HG03469 (cell line): ENCODE measurements around the gene VPS13A.
A peak's percentile ranks its signal among the peaks of the same experiment; 100 is the strongest.
"Not testable (repeated sequence)": the region's sequence is repeated elsewhere in the genome, so short reads cannot be mapped to it uniquely, and the experiment has no call there.

Experiments
- ATAC-seq: cut with Tn5 transposase; IDR thresholded peaks from one replicate; pipeline ENCODE4 v1.9.1; 2021; ENCODE audit warnings: mild to moderate bottlenecking, moderate library complexity, moderate number of reproducible peaks; ENCODE audit not compliant: unreplicated experiment

The VPS13A gene

DNA sequence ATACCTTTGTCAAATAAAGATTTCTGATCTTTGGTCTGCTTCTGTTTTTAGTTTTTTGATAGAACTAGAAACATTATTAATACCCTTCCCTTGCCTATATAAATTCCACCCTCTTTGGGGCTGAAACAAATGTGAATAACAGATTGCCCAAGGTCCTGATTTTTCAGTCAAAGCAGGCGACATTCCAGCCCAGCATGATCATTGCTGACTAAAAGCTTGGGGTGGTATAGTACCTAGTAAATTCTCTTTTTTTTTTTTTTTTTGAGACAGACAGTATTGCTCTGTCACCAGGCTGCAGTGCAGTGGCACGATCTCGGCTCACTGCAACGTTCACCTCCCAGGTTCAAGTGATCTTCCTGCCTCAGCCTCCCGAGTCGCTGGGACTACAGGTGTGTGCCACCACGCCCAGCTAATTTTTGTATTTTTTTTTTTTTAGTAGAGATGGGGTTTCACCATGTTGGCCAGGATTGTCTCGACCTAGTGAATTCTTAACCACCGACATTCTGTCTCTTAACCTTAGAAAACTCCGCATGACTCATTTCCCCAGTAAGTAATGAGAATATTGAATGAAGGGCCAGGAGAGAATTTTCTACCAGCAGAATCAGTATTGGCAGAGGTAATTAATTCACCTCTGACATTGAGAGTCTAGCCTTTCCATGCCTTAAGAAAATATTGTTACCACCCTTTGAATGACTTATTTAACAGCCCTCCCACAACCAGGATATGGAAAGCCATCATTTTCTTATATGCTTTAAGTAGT, 244.4 kb downstream of the VPS13A start:
- ATAC-seq, result no peak

DNA sequence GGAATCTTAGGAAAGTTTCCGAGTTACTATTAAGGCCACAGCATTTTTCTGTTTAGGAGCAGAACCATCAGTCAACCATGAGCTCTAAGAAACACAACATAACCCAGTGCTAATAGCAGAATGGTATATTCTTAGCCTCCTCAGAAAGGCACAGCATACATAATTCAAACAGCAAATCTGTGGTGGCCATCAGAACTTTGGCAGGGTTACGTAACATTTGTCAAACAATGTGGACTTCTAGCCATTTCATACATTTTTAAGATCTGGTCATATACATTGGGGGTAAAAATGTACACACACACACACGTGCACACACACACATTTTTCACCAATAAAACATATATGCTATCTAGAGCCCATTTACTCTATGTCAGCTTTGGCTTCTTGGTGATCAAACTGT, 245.6 kb downstream of the VPS13A start:
- no peak for ATAC-seq

DNA sequence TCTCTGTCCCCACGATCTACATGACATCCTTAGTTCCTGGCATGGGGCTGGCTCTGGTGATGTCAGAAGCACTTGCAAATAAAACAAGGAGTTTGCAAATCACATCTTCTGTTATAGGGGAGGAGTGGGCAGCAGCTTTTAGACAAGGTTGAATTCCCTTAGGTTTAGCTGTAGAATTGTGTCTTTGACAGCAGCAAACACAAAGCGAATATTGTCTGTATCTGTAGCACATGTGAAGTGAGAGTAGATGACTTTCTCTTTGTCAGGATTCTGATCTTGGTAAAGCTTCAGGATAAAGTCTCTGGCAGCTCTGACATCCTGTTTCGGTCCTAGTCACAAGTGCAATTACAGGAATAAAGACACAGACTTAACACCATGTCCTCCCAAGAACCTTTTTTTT, 246.5 kb downstream of the VPS13A start:
- no peak for ATAC-seq

DNA sequence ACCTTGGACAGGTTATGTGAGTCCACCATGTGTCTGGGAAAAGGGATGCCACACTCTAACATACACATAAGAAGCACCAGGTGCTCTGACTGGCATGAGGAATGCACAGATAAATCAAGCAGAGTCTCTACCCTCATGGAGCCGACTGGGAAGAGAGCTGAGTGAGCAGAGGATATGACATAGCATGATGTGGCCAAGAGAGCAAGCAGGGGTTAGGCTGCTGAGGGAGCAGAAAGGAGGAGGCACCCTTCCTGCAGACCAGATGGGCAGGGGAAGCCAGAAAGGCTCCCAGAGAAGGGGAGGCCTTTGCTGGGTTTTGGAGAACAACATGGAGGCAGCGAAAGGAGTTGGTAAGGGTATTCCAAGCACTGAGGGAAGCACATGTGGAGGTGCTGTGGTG, 247.7 kb downstream of the VPS13A start:
- no peak for ATAC-seq

DNA sequence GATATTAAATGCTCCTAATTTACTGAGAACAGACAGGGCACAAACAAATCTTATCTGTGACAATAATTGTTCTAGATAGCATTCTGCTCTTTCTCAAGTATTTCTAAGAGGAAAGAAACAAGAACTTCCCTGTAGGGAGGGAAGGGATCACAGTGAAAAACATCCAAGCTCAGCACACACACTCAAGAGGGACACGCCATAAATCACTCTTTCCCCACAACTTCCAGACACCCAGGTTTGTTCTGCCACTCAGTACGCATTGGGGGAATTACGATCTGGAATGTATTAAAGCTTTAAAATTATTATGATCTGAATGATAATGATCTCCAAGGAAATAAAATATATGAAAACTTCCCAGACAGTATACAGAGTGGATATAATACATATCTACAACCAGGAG, 249.4 kb downstream of the VPS13A start:
- ATAC-seq, result no peak

DNA sequence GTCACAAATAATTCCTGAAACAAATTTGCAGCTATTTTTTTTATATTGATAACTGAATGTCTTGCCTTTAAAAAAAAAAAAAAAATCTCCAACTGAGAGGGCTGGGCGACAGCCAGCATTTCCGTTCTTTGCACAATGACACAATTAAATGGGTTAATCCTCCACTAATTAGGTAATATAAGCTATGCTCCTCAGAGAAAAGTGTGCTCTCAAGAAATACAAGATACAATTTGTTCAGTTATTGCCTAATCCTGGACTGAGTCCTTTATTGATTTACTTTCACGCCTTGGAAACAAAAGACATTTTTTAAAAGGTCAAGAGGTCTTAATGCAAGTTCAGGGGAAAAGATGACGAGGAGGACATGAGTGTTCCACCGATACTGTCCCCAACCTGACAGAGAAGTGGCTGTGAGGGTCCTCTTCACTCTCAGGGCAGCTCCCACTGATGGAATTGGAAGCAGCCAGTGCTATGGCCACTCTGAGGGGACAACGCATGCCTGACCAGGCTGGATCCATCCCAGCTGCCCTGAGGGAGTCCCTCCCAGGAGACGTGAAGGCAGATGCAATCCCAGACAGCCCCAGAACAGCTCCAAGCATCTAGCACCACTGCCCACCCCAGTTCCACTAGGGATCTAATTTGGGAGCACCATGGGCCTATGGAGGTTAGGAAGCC, 250.1 kb downstream of the VPS13A start:
- no peak for ATAC-seq

DNA sequence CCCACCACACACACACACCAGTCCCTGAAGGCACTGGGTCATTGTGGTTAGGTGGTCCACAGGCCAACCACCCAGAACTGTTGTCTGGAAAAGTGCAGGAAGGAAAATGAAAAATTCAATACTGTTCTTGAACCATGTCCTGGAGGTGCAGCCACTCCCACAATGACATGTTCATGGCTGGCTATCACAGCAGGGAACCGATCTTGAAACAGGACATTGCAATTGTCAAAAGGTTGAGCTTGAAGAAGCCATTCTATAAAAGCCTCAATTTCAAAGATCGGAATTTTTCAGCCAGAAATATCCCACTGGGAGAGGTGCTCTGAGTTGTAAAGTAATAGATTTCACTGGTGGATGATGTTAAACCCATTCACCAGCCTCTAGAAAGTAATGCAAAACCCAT, 252.6 kb downstream of the VPS13A start:
- ATAC-seq, result no peak

DNA sequence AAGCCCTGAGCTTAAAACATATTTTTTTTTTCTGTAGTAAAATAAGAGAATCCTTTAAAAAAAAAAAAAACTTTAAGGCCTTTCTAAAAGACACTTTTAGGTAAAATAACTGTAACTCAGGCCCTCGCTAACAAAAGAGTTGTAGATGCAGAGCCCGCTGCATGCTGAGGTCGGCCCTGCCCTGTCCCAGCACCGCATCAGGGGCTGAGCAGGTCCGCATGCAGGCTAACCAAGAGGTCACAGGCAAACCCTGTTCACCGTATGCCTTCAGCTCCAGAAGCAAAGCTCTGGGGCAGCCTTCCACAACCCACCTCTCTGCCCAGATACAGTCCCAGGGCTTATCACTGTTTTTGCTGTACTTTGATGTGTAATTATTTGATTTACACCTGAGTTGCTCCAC, 254.7 kb downstream of the VPS13A start:
- ATAC-seq, result no peak

DNA sequence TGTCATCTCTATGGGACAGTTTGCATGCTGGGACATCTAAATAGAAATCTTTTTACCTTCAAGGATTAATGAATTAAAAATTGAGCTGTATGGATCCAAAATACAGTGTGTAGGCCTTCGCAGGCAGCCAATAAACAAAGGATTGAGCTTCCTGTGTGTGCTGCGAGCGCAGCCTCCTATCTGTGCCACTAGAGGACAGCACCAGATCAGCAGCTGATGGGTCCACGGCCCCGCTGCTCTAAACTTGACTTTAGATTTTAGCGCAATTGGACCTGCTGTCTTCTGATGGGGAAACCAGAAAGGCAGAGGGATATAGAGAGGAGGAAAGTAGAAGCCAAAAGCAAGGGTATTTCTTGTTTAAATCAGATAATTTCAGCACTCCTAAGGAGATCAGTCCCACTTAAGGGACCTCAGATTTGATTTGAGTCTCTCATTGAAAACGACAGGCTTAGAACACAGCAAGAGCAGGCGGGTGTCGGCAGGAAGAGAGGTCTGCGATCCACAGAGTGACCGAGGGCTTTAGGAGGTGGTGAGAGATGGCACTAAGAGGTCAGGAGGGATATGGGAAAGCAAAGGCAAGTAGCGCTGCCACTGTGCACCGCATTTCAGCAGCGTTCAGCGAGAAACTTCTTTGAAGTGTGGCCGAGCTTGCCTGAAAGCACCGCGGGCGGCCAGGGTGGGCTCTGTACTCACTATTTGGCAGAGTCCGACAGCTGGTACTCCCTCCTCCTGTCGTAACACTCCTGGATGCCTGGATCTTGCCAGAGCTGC, 256.5 kb downstream of the VPS13A start:
- ATAC-seq, result peak; percentile 94

DNA sequence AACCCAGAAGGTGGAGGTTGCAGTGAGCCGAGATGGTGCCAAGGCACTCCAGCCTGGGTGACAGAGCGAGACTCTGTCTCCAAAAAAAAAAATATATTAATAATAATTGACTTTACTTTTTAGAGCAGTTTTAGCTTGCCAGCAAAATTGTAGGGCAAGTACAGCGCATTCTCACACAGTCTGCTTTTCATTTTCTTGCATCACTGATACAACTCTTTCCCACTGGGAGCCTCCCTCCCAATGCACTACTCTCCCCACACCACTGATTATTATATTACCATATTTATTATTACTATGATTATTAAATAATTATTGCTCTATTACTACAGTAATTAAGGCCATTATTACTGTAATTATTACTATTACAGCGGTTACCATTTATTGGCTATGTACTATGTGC, 257.9 kb downstream of the VPS13A start:
- no peak for ATAC-seq

DNA sequence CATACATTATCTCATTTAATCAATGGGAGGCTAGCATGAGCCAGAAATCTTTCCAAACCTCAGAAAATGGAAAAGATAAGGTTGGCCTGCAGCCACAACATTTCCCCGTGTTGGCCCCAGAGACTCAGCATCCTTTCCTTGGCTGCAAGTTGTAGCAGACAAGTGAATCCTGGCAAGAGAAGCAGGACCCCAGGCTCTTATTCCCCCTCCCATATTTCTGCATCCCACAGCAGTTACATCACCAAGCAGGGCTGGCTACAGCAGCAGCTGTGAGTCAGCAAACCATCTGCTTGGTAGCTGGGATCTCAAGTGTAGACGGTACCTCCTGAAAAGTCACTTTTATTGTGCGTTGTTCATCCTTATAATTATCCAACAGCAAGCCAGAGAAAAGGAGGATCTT, 258.4 kb downstream of the VPS13A start:
- no peak for ATAC-seq

DNA sequence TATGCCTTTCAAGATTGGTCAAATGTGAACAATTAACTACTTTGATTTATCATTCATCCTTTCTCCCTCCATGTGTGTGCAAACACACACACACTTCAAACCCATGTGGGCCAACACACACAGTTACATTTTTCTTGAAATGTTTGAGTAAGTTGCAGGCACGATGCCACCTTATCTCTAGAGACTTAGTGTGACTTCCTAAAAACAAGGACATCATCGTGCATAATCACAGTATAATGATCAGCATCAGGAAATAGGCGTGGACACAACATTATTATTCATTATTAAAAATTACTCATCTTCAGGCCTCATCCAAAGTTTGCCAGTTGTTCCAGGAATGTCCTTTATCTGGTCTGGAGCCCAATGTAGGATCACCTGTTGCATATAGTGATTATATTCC, 261.3 kb downstream of the VPS13A start:
- no peak for ATAC-seq

DNA sequence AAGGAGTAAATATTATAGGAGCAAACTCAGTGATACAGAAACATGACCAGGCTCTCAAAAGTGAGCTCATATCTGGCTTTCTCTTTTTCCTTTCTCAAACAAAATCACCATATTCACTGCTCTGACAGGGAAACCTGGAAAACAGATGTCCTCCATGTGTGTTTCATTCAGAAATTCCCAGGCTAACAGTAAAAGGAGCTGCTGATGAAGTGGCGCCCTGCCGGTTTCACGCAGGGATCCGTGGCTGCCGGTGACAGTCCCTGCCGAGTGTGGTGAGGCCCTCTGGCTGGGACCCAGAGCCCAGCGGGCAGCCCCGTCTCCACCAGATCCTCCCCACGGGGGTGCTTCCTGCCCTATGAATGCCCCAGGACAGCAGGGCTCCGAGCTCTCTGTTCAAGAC, 262.7 kb downstream of the VPS13A start:
- no peak for ATAC-seq

DNA sequence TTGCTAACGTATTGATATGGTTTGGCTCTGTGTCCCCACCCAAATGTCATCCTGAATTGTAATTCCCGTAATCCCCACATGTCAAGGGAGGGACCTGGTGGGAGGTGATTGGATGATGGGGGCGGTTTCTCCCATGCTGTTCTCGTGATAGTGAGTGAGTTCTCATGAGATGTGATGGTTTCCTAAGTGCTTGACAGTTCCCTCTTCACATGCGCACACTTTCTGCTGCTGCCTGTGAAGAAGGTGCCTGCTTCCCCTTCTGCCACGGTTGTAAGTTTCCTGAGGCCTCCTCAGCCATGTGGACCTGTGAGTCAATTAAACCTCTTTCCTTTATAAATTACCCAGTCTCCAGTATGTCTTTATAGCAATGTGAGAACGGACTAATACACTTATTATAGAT, 263.8 kb downstream of the VPS13A start:
- not testable (repeated sequence) for ATAC-seq

DNA sequence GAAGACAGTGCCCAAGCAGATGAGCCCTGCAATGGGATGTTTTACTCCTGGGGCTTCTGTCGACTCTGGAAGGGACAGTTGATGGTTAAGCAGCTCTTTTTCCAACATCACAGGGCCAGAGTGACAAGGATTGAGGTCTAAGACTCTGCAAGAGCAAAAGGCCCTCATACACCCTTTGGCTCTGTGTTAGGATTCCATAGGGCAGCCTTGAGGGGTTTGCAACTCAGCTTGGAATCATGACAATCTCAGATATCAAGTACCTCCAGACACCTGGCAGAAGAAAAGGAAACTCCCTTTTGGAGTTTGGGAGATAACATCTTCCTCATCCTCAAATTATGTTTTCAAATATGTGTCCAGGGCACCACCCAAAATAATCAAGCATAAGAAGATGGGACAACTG, 265.1 kb downstream of the VPS13A start:
- ATAC-seq, result no peak

DNA sequence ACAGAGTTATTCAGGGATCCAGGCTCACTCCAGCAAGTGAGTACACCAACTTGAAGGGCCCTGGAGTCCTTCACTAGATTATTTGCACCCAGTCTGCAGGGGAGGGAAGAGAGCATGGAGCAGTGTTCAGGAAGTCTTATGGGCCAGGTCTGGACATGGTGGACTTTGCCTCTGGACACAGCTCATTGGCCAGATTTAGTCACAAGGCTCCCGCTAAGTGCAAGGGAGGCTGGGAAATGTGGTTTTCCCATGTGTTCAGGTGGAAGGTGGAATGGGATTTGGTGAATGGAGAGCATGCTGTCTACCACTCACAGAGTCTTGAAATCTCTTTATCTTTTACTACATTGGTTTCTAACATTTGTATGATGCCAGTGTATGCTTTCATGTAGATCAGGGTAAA, 270.3 kb downstream of the VPS13A start:
- ATAC-seq, result no peak

DNA sequence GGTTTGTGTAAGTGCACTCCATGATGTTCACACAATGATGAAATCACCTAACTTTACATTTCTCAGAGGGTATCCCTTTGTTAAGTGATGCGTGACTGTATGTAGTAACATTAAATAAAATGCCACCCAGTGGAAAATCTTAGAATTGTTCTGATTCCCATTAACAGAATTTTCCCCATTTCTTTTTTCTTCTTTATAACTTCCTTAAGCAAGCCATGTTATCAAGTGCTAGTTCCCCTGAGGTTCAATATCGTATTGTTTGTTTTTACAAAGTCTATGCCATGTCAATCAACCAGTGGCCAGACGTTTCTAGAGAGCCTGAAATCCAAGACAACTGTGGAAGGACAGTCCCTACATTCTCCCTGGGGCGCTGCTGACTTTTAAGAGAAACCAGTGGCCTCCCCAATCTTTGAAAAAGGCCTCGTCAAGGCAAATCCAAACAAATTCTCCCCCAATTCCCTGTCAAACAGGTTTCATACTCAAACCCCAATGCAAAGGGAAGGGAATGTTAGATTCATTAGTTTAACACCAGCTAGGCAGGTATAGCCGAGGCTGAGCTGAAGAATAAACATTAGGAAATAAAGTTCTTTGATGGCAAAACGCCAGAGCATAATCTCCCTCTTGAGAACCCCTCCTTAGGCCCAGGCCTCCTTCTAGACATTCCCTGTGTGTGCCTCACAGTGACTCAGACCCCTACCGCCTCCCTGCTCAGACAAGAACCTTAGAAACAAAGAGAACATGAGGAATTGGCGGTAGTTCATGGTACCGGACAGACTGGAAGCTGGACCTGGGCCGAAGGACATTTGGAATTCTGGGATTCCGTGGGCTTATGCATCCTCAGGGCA, 272.1 kb downstream of the VPS13A start:
- no peak for ATAC-seq

DNA sequence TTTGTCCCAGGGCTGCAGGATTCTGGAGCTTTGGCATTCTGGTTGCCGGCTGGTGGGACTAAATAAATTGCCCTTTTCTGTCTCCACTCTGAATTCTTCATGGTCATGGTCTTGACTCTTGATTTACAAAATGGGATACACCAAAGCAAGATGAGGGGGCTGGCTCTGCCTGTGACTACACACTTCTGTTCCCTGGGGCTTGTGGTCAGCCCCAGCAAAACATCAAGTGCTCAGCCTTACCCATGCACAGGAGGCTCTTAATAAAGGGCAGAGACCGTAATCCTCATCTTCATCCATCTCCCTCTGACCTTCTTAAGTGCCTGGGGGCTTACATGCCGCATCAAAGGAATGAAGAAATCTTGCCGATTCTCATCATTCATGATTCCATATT, 272.7 kb downstream of the VPS13A start:
- no peak for ATAC-seq

DNA sequence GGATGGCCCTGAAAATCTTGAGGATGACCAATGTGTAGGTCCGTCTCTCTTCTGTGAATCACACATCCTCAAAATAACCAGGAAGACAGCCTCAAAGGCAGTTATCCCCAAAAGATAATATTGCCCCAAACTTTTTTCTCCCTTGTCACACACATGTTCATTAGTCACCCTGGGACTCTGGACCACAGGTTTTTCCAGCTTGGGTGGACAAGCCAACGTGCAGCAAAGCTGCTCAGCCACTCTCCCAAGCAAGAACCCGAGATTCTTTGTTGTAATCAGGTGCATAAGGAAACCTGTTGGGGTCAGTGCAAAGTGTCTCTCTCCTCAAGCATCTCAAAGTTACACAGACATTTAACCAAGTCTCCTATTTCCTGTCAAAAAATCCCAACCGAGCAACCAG, 274.2 kb downstream of the VPS13A start:
- ATAC-seq, result no peak

DNA sequence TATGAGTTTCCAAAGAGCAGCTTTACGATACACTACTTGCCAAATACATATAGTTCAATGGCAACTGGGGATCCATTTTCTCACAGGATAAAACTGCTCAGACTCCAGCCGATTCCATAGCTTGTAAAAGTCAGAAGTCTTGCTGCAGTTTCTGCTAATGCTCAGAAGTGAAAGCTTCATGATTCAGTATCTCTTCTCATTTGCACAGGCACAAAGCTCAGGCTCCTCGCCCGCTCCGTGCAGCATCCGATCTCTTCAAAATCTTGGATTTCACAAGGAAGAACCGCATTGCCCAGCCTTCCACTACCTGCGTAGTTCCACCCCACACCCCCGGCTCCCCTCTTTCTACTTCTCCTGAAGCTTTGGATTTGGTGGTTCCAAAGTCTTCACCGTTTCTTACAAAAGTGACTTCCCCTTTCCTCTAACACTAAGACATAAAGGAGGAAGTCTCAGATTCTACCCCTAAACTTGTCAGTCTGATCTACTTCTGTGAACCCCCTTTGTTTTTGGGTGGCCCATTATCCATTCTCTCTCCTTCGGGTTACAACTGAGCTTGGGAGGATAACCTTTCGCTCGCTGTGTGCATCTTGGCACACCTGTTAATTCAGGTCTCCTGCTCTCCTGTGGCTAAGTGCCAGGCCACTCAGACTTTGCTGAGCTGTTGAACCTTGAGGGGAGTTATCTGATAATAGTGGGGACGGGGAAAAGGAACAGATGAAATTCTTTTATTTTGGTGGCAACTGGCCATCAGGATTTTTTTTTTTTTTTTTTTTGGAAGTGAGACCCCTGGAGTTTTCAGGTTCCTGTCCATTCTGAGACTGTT, 276.7 kb downstream of the VPS13A start:
- ATAC-seq, result no peak
